MG63 (cell line): Measurements from ENCODE around the gene MPZL1. TPM values are rescaled to one million over a fixed set of nuclear protein-coding genes. Genes with fewer than 3 reads are reported as not detected.

Experiments used
- DNase-seq: peaks from one replicate; pipeline ENCODE4 v3.0.0-alpha.2; 2020
- H3K27me3 ChIP-seq: fragments of 250-450 bp; sonication (Bioruptor Pico); 2 replicates; pipeline ENCODE4 v1.5.1; 2020; ENCODE audit warnings: mild to moderate bottlenecking, moderate library complexity
- H3K36me3 ChIP-seq: fragments of 250-450 bp; sonication (Bioruptor Pico); 2 replicates; pipeline ENCODE4 v1.5.1; 2020; ENCODE audit warnings: mild to moderate bottlenecking, moderate library complexity
- H3K4me3 ChIP-seq: fragments of 250-450 bp; sonication (Bioruptor Pico); 2 replicates; pipeline ENCODE4 v1.5.1; 2020; ENCODE audit warnings: mild to moderate bottlenecking, moderate library complexity
- H3K9me3 ChIP-seq: fragments of 250-450 bp; sonication (Bioruptor Pico); 2 replicates; pipeline ENCODE4 v1.5.1; 2020; ENCODE audit warnings: mild to moderate bottlenecking, moderate library complexity
- total RNA-seq: library from RNA; depleted of rRNA; stranded (reverse); fragments of >200 nt; shearing (Covaris generic); gene quantifications from 2 replicates; pipeline ENCODE4 v1.2.3, GENCODE V29; 2014; ENCODE audit warnings: low replicate concordance

Gene MPZL1
- total RNA-seq, 1 experiment from 2014 or later, result 126 TPM

- Histone ChIP-seq H3K9me3 (no peaks in the 10 kb centered on the region), H3K4me3 (no peak overlapping the region), H3K36me3 (no peaks in the 10 kb centered on the region), H3K27me3 (no peaks in the 10 kb centered on the region)
- peak; percentile 43 for DNase-seq
Measured at GRCh38 chr1:167687919-167688519, 33.8 kb upstream of the MPZL1 start.

GRCh38 chr1:167689567-167689920 is 32.2 kb upstream of the MPZL1 start:
- H3K9me3 ChIP-seq, result no peaks in the 10 kb centered on the region
- no peaks in the 10 kb centered on the region for H3K36me3 ChIP-seq
- H3K27me3 ChIP-seq, result no peaks in the 10 kb centered on the region
- H3K4me3 ChIP-seq, result no peak overlapping the region
- DNase-seq, result no peak

- H3K9me3 ChIP-seq, result no peaks in the 10 kb centered on the region
- no peak for DNase-seq
- no peak overlapping the region for H3K4me3 ChIP-seq
- H3K36me3 ChIP-seq, result no peaks in the 10 kb centered on the region
- no peaks in the 10 kb centered on the region for H3K27me3 ChIP-seq
Measured at GRCh38 chr1:167690053-167690452, 31.7 kb upstream of the MPZL1 start.

GRCh38 chr1:167693425-167694045 is 28.2 kb upstream of the MPZL1 start:
- Histone ChIP-seq H3K36me3 (no peaks in the 10 kb centered on the region), H3K27me3 (no peaks in the 10 kb centered on the region)

GRCh38 chr1:167694691-167695090 is 27.1 kb upstream of the MPZL1 start:
- Histone ChIP-seq H3K4me3 (no peak overlapping the region), H3K36me3 (no peaks in the 10 kb centered on the region), H3K27me3 (no peaks in the 10 kb centered on the region), H3K9me3 (no peaks in the 10 kb centered on the region)
- DNase-seq, result no peak

More at GRCh38 chr1:167693425-167694045, 28.2 kb upstream of the MPZL1 start:
- no peaks in the 10 kb centered on the region for H3K9me3 ChIP-seq
- no peak for DNase-seq
- no peak overlapping the region for H3K4me3 ChIP-seq

- Histone ChIP-seq H3K9me3 (no peaks in the 10 kb centered on the region), H3K4me3 (no peak overlapping the region), H3K27me3 (no peaks in the 10 kb centered on the region), H3K36me3 (no peaks in the 10 kb centered on the region)
- DNase-seq, result no peak
Measured at GRCh38 chr1:167695147-167695546, 26.6 kb upstream of the MPZL1 start.

- H3K9me3 ChIP-seq, result no peaks in the 10 kb centered on the region
Measured at GRCh38 chr1:167695756-167696561, 25.8 kb upstream of the MPZL1 start.

GRCh38 chr1:167697667-167698141 is 24.1 kb upstream of the MPZL1 start:
- H3K27me3 ChIP-seq, result no peaks in the 10 kb centered on the region
- no peaks in the 10 kb centered on the region for H3K9me3 ChIP-seq
- H3K36me3 ChIP-seq, result no peaks in the 10 kb centered on the region
- no peak for DNase-seq
- no peak overlapping the region for H3K4me3 ChIP-seq

More at GRCh38 chr1:167695756-167696561, 25.8 kb upstream of the MPZL1 start:
- Histone ChIP-seq H3K36me3 (no peaks in the 10 kb centered on the region), H3K27me3 (no peaks in the 10 kb centered on the region), H3K4me3 (no peak overlapping the region)
- DNase-seq, result no peak

GRCh38 chr1:167698313-167698712 is 23.5 kb upstream of the MPZL1 start:
- DNase-seq, result no peak

GRCh38 chr1:167701510-167701909 is 20.3 kb upstream of the MPZL1 start:
- Histone ChIP-seq H3K36me3 (no peaks in the 10 kb centered on the region), H3K4me3 (no peak overlapping the region), H3K9me3 (no peaks in the 10 kb centered on the region), H3K27me3 (peaks cover 12% of the 10 kb centered on the region; the same call in 1 of the 2 replicates)
- DNase-seq, result no peak

More at GRCh38 chr1:167698313-167698712, 23.5 kb upstream of the MPZL1 start:
- Histone ChIP-seq H3K9me3 (no peaks in the 10 kb centered on the region), H3K4me3 (no peak overlapping the region), H3K27me3 (peaks cover 6% of the 10 kb centered on the region; the same call in 1 of the 2 replicates), H3K36me3 (no peaks in the 10 kb centered on the region)

GRCh38 chr1:167703557-167703956 is 18.2 kb upstream of the MPZL1 start:
- peaks cover 12% of the 10 kb centered on the region; the same call in 1 of the 2 replicates for H3K27me3 ChIP-seq

GRCh38 chr1:167704715-167705114 is 17.1 kb upstream of the MPZL1 start:
- DNase-seq, result no peak
- H3K36me3 ChIP-seq, result no peaks in the 10 kb centered on the region
- no peaks in the 10 kb centered on the region for H3K9me3 ChIP-seq
- H3K27me3 ChIP-seq, result peaks cover 12% of the 10 kb centered on the region; the same call in 1 of the 2 replicates
- no peak overlapping the region for H3K4me3 ChIP-seq

More at GRCh38 chr1:167703557-167703956, 18.2 kb upstream of the MPZL1 start:
- DNase-seq, result no peak
- Histone ChIP-seq H3K36me3 (no peaks in the 10 kb centered on the region), H3K4me3 (no peak overlapping the region), H3K9me3 (no peaks in the 10 kb centered on the region)

GRCh38 chr1:167705250-167705649 is 16.5 kb upstream of the MPZL1 start:
- Histone ChIP-seq H3K9me3 (no peaks in the 10 kb centered on the region), H3K4me3 (no peak overlapping the region), H3K36me3 (no peaks in the 10 kb centered on the region), H3K27me3 (peaks cover 12% of the 10 kb centered on the region; the same call in 1 of the 2 replicates)
- DNase-seq, result no peak

GRCh38 chr1:167706363-167706762 is 15.4 kb upstream of the MPZL1 start:
- H3K36me3 ChIP-seq, result no peaks in the 10 kb centered on the region
- peaks cover 12% of the 10 kb centered on the region; the same call in 1 of the 2 replicates for H3K27me3 ChIP-seq
- DNase-seq, result no peak
- H3K4me3 ChIP-seq, result no peak overlapping the region
- H3K9me3 ChIP-seq, result no peaks in the 10 kb centered on the region

- peaks cover 12% of the 10 kb centered on the region; the same call in 1 of the 2 replicates for H3K27me3 ChIP-seq
- H3K4me3 ChIP-seq, result no peak overlapping the region
- no peak for DNase-seq
- H3K9me3 ChIP-seq, result no peaks in the 10 kb centered on the region
- H3K36me3 ChIP-seq, result no peaks in the 10 kb centered on the region
Measured at GRCh38 chr1:167706931-167707877, 14.6 kb upstream of the MPZL1 start.

GRCh38 chr1:167707942-167708341 is 13.8 kb upstream of the MPZL1 start:
- no peaks in the 10 kb centered on the region for H3K9me3 ChIP-seq
- H3K27me3 ChIP-seq, result peaks cover 10% of the 10 kb centered on the region; the same call in 1 of the 2 replicates
- no peak overlapping the region for H3K4me3 ChIP-seq
- no peak for DNase-seq
- no peaks in the 10 kb centered on the region for H3K36me3 ChIP-seq
